ENCODE data around the gene MAST2.

The MAST2 gene

DNA sequence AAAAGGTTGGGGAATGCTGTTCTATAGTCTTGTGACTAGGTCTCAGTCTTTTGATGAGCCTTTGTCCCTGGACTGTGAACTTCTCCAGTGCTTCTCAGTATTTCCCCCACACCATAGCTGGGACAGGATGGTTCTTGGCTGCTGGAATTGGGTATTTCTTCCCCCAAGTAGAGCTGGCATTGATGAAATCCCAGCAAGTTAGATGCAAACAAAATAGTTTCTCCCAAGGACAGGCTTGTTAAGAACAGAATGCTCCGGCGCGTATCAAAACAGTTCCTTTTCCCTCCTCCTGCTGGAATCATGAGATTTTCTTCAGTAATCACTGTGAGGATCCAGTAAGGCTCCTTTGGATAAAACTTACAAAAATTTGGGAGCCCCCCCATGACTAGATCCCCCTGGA, 166.5 kb downstream of the MAST2 start:
- no peak overlapping the region for H3K4me2 ChIP-seq (ENCODE audit: low read depth, low read length, poor library complexity, severe bottlenecking)
- TF ChIP-seq EZH2phosphoT487 (IDR thresholded peaks at IDR 0.05; ENCODE audit: borderline replicate concordance) (no peak), CTCF (conservative IDR thresholded peaks at IDR 0.05; ENCODE audit: low read length) (no peak)
- H3K27me3 ChIP-seq (ENCODE audit: insufficient read depth, low read length, poor library complexity, severe bottlenecking): no peaks in the 10 kb centered on the region
- no peaks in the 10 kb centered on the region for H4K20me1 ChIP-seq (ENCODE audit: insufficient read depth, low read length, poor library complexity, severe bottlenecking)
- H3F3A ChIP-seq (ENCODE audit: low read depth): no peaks in the 10 kb centered on the region
- H3K79me2 ChIP-seq (ENCODE audit: insufficient read depth, low read length): no peaks in the 10 kb centered on the region
- no peak overlapping the region for H3K9ac ChIP-seq (ENCODE audit: low read depth, low read length, poor library complexity, severe bottlenecking)
- no peak overlapping the region for H2AFZ ChIP-seq (ENCODE audit: low read length)
- no peaks in the 10 kb centered on the region for H3K9me3 ChIP-seq (ENCODE audit: insufficient read depth, low read depth, low read length)
- no peak overlapping the region for H3K4me3 ChIP-seq (ENCODE audit: low read length, poor library complexity, severe bottlenecking)
- H3K36me3 ChIP-seq (ENCODE audit: insufficient read depth, low read length): no peaks in the 10 kb centered on the region; the same call in 1 of the 2 replicates
- H3K9me2 ChIP-seq (replicated peaks; ENCODE audit: low read depth, low read length): no peaks in the 10 kb centered on the region
- H3K4me1 ChIP-seq (ENCODE audit: insufficient read depth, low read length, poor library complexity, severe bottlenecking): no peaks in the 10 kb centered on the region

GRCh38 chr1:45971335-45971734, 167.9 kb downstream of the MAST2 start:
- Histone ChIP-seq H3K9ac (ENCODE audit: low read depth, low read length, poor library complexity, severe bottlenecking) (no peak overlapping the region), H3F3A (ENCODE audit: low read depth) (no peaks in the 10 kb centered on the region), H3K4me3 (ENCODE audit: low read length, poor library complexity, severe bottlenecking) (no peak overlapping the region), H4K20me1 (ENCODE audit: insufficient read depth, low read length, poor library complexity, severe bottlenecking) (no peaks in the 10 kb centered on the region), H3K4me2 (ENCODE audit: low read depth, low read length, poor library complexity, severe bottlenecking) (no peak overlapping the region), H3K27me3 (ENCODE audit: insufficient read depth, low read length, poor library complexity, severe bottlenecking) (no peaks in the 10 kb centered on the region), H3K36me3 (ENCODE audit: insufficient read depth, low read length) (no peaks in the 10 kb centered on the region; the same call in 1 of the 2 replicates), H2AFZ (ENCODE audit: low read length) (no peak overlapping the region), H3K9me3 (ENCODE audit: insufficient read depth, low read depth, low read length) (no peaks in the 10 kb centered on the region), H3K79me2 (ENCODE audit: insufficient read depth, low read length) (no peaks in the 10 kb centered on the region), H3K4me1 (ENCODE audit: insufficient read depth, low read length, poor library complexity, severe bottlenecking) (no peaks in the 10 kb centered on the region), H3K9me2 (replicated peaks; ENCODE audit: low read depth, low read length) (no peaks in the 10 kb centered on the region)
- TF ChIP-seq CTCF (conservative IDR thresholded peaks at IDR 0.05; ENCODE audit: low read length) (no peak), EZH2phosphoT487 (IDR thresholded peaks at IDR 0.05; ENCODE audit: borderline replicate concordance) (no peak)

- no peaks in the 10 kb centered on the region; the same call in 1 of the 2 replicates for H3K36me3 ChIP-seq (ENCODE audit: insufficient read depth, low read length)
- no peaks in the 10 kb centered on the region for H4K20me1 ChIP-seq (ENCODE audit: insufficient read depth, low read length, poor library complexity, severe bottlenecking)
- no peaks in the 10 kb centered on the region for H3K27me3 ChIP-seq (ENCODE audit: insufficient read depth, low read length, poor library complexity, severe bottlenecking)
- no peaks in the 10 kb centered on the region for H3K79me2 ChIP-seq (ENCODE audit: insufficient read depth, low read length)
- no peaks in the 10 kb centered on the region for H3K9me3 ChIP-seq (ENCODE audit: insufficient read depth, low read depth, low read length)
- no peak overlapping the region for H3K9ac ChIP-seq (ENCODE audit: low read depth, low read length, poor library complexity, severe bottlenecking)
- no peak overlapping the region for H3K4me2 ChIP-seq (ENCODE audit: low read depth, low read length, poor library complexity, severe bottlenecking)
- no peak overlapping the region for H2AFZ ChIP-seq (ENCODE audit: low read length)
- no peaks in the 10 kb centered on the region for H3F3A ChIP-seq (ENCODE audit: low read depth)
- H3K9me2 ChIP-seq (replicated peaks; ENCODE audit: low read depth, low read length): no peaks in the 10 kb centered on the region
- TF ChIP-seq CTCF (conservative IDR thresholded peaks at IDR 0.05; ENCODE audit: low read length) (no peak), EZH2phosphoT487 (IDR thresholded peaks at IDR 0.05; ENCODE audit: borderline replicate concordance) (no peak)
- no peak overlapping the region for H3K4me3 ChIP-seq (ENCODE audit: low read length, poor library complexity, severe bottlenecking)
- no peaks in the 10 kb centered on the region for H3K4me1 ChIP-seq (ENCODE audit: insufficient read depth, low read length, poor library complexity, severe bottlenecking)
Measured at GRCh38 chr1:45971922-45972531, 168.6 kb downstream of the MAST2 start.

Data from Loucy (cell line).